SK-N-SH (cell line): ENCODE measurements around the gene PIAS3.

Experiments used
- NFIC ChIP-seq: IDR thresholded peaks from 2 replicates; pipeline ENCODE4 v1.4.0; 2012; ENCODE audit warnings: borderline replicate concordance
- TAF1 ChIP-seq: IDR thresholded peaks from 2 replicates; pipeline ENCODE4 v1.6.1; 2012; ENCODE audit warnings: low read depth, mild to moderate bottlenecking, low read length, moderate library complexity, borderline replicate concordance

- TF ChIP-seq NFIC = no peak
- no peak for TF ChIP-seq TAF1
Measured at GRCh38 chr1:145871994-145872924, 13.4 kb upstream of the PIAS3 start.
